Measurements from ENCODE around the gene SORL1. TPM values are rescaled to one million over a fixed set of nuclear protein-coding genes. Genes with fewer than 3 reads are reported as not detected.

The SORL1 gene
- total RNA-seq, 1 experiment from 2014 or later = 68.3 TPM

- no peak overlapping the region for H4K8ac ChIP-seq (replicated peaks; ENCODE audit: insufficient read length, low read depth, low read length)
- H3K18ac ChIP-seq (ENCODE audit: insufficient read length, low read depth, low read length) = no peak overlapping the region
- no peak overlapping the region for H3K4me2 ChIP-seq (ENCODE audit: insufficient read depth, insufficient read length, low read length)
- H2AK5ac ChIP-seq (ENCODE audit: insufficient read length, low read length) = no peak overlapping the region
- H3K56ac ChIP-seq (ENCODE audit: insufficient read length, low read depth, low read length) = no peak overlapping the region
- H2BK120ac ChIP-seq (ENCODE audit: low read depth, low read length, poor library complexity, severe bottlenecking) = no peak overlapping the region
- no peak overlapping the region for H3K14ac ChIP-seq (ENCODE audit: insufficient read depth, low read length)
- no peaks in the 10 kb centered on the region for H3K79me2 ChIP-seq (ENCODE audit: insufficient read depth, low read length)
- WGBS (ENCODE audit: extremely low coverage, insufficient read length, low lambda C conversion rate) = no CpG with 5 or more reads among the region's 5 CpGs
- no peak overlapping the region for H4K91ac ChIP-seq (ENCODE audit: insufficient read length, low read depth, low read length)
- Mint-ChIP-seq H3K9me3 (no peaks in the 10 kb centered on the region), H3K4me3 (no peak overlapping the region), H3K27me3 (ENCODE audit: low read depth) (peaks cover 1% of the 10 kb centered on the region), H3K27ac (no peak overlapping the region), H3K4me1 (peaks cover 12 to 21% of the 10 kb centered on the region in 2 experiments), H3K36me3 (ENCODE audit: insufficient read depth in 1 of 3, low read depth in 3 of 3) (no peaks in the 10 kb centered on the region; a peak in 2 of 7 replicates)
- no peaks in the 10 kb centered on the region for H3K23me2 ChIP-seq (ENCODE audit: insufficient read length, low read depth, low read length, poor library complexity, severe bottlenecking)
- no peak overlapping the region for H4K5ac ChIP-seq (ENCODE audit: insufficient read length, low read depth, low read length)
- no peak overlapping the region for H2BK15ac ChIP-seq (ENCODE audit: low read depth, low read length)
- H2BK5ac ChIP-seq (ENCODE audit: insufficient read length, low read length) = no peak overlapping the region
- no peaks in the 10 kb centered on the region for H3K9me3 ChIP-seq (ENCODE audit: control insufficient read depth, low read depth, low read length)
- no peak overlapping the region for H2BK12ac ChIP-seq (ENCODE audit: insufficient read length, low read depth, low read length)
- no peak for DNase-seq
- no peak overlapping the region for H3K27ac ChIP-seq (ENCODE audit: insufficient read length, low read depth, low read length)
- H3T11ph ChIP-seq (ENCODE audit: low read length) = no peak overlapping the region
- no peak overlapping the region for H3K4ac ChIP-seq (ENCODE audit: low read depth, low read length)
- H2AFZ ChIP-seq (ENCODE audit: low read length) = no peak overlapping the region
- no peak for TF ChIP-seq CTCF (conservative IDR thresholded peaks at IDR 0.05)
- no peaks in the 10 kb centered on the region for H4K20me1 ChIP-seq (ENCODE audit: control insufficient read depth, insufficient read depth, insufficient read length)
- H3K79me1 ChIP-seq (ENCODE audit: insufficient read depth, low read depth, low read length, poor library complexity, severe bottlenecking) = no peaks in the 10 kb centered on the region
- no peaks in the 10 kb centered on the region for H3K27me3 ChIP-seq (ENCODE audit: insufficient read depth, low read length)
- H3K4me1 ChIP-seq (ENCODE audit: insufficient read depth, low read length) = no peaks in the 10 kb centered on the region; the same call in 1 of the 2 replicates
- no peak overlapping the region for H2BK20ac ChIP-seq (ENCODE audit: low read depth, low read length, poor library complexity, severe bottlenecking)
- no peak overlapping the region for H3K9ac ChIP-seq (ENCODE audit: extremely low read depth, insufficient read length, low read length)
- no peak overlapping the region for H3K23ac ChIP-seq (ENCODE audit: insufficient read length, low read depth, low read length)
Observed at GRCh38 chr11:121670805-121671282, 218.7 kb downstream of the SORL1 start.

All from H9 (cell line).